GM12872 (cell line): ENCODE measurements around the gene XIRP2.

Source experiments
- CTCF ChIP-seq: IDR thresholded peaks from 3 replicates; pipeline ENCODE4 v1.5.1; 2011; ENCODE audit warnings: low read depth, mild to moderate bottlenecking, low read length, moderate library complexity; ENCODE audit not compliant: insufficient read depth

Gene XIRP2

GRCh38 chr2:167126165-167126564 is 237.9 kb downstream of the XIRP2 start:
- no peak for TF ChIP-seq CTCF

- no peak for TF ChIP-seq CTCF
Measured at GRCh38 chr2:167127135-167127534, 238.9 kb downstream of the XIRP2 start.

GRCh38 chr2:167128130-167128529 is 239.8 kb downstream of the XIRP2 start:
- no peak for TF ChIP-seq CTCF

GRCh38 chr2:167132066-167132465 is 243.8 kb downstream of the XIRP2 start:
- no peak for TF ChIP-seq CTCF

GRCh38 chr2:167132906-167133555 is 244.8 kb downstream of the XIRP2 start:
- no peak for TF ChIP-seq CTCF

- no peak for TF ChIP-seq CTCF
Measured at GRCh38 chr2:167133614-167134013, 245.3 kb downstream of the XIRP2 start.

- no peak for TF ChIP-seq CTCF
Measured at GRCh38 chr2:167134381-167135072, 246.2 kb downstream of the XIRP2 start.
